ENCODE results near the gene SLC33A1. TPM values are rescaled to one million over a fixed set of nuclear protein-coding genes. Genes with fewer than 3 reads are reported as not detected.
"Not testable (repeated sequence)": the region's sequence is repeated elsewhere in the genome, so short reads cannot be mapped to it uniquely, and the experiment has no call there.

SLC33A1 gene
- total RNA-seq, 1 donor from 2014 or later: 53.6 TPM

DNA sequence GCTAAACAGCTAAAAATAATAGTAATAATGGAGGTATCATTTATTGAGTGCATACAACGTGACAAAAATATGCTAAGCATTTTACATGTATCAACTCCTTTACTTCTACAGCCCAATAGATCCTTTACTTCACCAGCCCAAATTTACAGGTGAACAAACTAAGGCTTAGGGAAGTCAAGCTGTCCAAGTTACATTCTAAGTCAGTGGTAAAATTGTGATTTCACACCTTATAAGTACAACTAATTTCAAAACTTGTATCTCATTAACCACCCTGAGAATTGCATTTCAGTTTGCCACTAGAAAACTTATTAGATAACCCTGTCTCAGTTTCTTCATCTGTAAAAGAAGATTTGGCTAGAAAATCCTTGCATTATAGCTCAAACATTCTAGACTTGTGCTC, 10.7 kb downstream of the SLC33A1 start:
- TF ChIP-seq, protein P1, sequence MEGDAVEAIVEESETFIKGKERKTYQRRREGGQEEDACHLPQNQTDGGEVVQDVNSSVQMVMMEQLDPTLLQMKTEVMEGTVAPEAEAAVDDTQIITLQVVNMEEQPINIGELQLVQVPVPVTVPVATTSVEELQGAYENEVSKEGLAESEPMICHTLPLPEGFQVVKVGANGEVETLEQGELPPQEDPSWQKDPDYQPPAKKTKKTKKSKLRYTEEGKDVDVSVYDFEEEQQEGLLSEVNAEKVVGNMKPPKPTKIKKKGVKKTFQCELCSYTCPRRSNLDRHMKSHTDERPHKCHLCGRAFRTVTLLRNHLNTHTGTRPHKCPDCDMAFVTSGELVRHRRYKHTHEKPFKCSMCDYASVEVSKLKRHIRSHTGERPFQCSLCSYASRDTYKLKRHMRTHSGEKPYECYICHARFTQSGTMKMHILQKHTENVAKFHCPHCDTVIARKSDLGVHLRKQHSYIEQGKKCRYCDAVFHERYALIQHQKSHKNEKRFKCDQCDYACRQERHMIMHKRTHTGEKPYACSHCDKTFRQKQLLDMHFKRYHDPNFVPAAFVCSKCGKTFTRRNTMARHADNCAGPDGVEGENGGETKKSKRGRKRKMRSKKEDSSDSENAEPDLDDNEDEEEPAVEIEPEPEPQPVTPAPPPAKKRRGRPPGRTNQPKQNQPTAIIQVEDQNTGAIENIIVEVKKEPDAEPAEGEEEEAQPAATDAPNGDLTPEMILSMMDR (IDR thresholded peaks at IDR 0.05; ENCODE audit: insufficient read depth, low read length, poor library complexity, severe bottlenecking): no peak
- H3K36me3 ChIP-seq (ENCODE audit: control insufficient read depth, insufficient read depth, low read length): no peaks in the 10 kb centered on the region
- no peak for DNase-seq (ENCODE audit: low read depth)
- H3K27me3 ChIP-seq (ENCODE audit: control insufficient read depth, insufficient read depth, low read length): no peaks in the 10 kb centered on the region
- no peak overlapping the region for H3K4me3 ChIP-seq (ENCODE audit: low read depth, low read length)

DNA sequence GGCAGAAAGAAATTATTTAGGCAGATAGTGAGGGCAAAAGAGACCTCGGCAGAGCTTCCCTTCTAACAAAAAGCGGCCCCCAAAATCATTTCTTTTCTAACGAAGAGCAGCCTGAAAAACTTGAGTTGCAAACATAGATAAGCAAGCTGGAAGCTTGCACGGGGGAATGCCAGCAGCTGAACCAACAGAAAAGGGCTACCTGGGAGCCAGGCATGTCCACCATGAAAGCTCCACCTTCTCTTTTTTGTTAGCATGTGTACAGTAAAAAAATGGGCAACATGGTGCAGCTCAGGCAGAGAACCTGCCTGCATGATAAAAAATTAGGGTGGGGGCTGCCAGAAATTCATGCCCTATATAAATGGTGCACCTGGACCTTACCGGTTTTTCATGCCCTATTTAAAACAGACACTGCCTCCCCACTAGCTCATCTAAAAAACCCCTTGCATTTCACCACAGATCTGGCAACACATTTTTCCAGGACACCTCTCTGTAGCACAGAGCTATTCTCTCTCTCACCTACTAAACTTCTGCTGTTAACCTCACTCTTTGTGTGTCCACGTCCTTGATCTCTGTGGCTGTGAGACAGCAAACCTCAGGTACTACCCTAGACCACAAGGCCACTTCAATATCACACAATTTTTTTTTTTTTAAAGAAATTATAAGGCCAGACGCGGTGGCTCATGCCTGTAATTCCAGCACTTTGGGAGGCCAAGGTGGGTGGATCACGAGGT, 18.7 kb downstream of the SLC33A1 start:
- DNase-seq (ENCODE audit: low read depth): no peak
- TF ChIP-seq, protein P1 (IDR thresholded peaks at IDR 0.05; ENCODE audit: insufficient read depth, low read length, poor library complexity, severe bottlenecking): no peak
- no peaks in the 10 kb centered on the region for H3K36me3 ChIP-seq (ENCODE audit: control insufficient read depth, insufficient read depth, low read length)
- H3K4me3 ChIP-seq (ENCODE audit: low read depth, low read length): no peak overlapping the region
- no peaks in the 10 kb centered on the region for H3K27me3 ChIP-seq (ENCODE audit: control insufficient read depth, insufficient read depth, low read length)

DNA sequence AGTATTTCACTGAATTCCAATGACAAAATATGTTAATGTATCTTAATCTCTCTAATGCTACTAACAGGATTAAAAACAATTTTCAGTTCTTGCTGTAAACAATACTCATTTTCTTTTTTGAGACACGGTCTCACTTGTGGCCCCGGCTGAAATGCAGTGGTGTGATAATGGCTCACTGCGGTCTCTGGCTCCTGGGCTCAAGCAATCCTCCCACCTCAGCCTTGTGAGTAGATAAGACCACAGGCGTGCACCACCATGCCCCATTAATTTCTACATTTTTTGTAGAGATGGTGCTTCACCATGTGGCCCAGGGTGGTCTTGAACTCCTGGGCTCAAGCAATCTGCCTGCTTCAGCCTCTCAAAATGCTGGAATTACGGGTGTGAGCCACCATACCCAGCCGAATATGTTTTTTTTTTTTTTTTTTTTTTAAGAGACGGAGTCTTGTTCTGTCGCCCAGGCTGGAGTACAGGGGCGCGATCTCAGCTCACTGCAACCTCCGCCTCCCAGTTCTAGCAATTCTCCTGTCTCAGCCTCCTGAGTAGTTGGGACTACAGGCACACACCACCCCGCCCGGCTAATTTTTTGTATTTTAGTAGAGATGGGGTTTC, 25.6 kb downstream of the SLC33A1 start:
- H3K36me3 ChIP-seq (ENCODE audit: control insufficient read depth, insufficient read depth, low read length); DNase-seq (ENCODE audit: low read depth); H3K27me3 ChIP-seq (ENCODE audit: control insufficient read depth, insufficient read depth, low read length); H3K4me3 ChIP-seq (ENCODE audit: low read depth, low read length): not testable (repeated sequence)

DNA sequence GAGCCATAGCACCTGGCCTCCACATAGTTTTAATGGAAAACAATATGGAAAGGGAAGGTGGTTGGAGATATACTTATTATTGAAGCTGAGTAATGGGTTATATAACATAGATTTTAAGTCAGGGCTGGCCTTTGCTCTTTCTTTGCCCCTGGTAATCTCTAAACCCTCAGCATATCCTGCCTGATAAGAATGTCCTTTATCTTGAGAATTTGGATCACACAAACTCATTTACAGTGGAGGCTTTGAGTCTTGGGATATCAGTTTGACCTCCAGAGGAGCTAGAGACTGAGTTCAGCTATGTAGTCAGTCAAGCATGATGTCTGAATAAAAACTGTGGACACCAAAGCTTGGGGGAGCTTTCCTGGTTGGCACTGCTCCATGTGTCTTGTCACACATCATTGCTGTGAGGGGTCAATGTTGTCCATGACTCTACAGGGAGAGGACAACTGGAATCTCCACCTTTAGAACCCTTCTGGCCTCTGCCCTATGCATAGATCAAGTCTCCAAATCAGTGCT, 39.1 kb downstream of the SLC33A1 start:
- H3K36me3 ChIP-seq (ENCODE audit: control insufficient read depth, insufficient read depth, low read length): no peaks in the 10 kb centered on the region
- no peak overlapping the region for H3K4me3 ChIP-seq (ENCODE audit: low read depth, low read length)
- H3K27me3 ChIP-seq (ENCODE audit: control insufficient read depth, insufficient read depth, low read length): no peaks in the 10 kb centered on the region
- TF ChIP-seq, protein P1 (IDR thresholded peaks at IDR 0.05; ENCODE audit: insufficient read depth, low read length, poor library complexity, severe bottlenecking): no peak
- DNase-seq (ENCODE audit: low read depth): no peak

DNA sequence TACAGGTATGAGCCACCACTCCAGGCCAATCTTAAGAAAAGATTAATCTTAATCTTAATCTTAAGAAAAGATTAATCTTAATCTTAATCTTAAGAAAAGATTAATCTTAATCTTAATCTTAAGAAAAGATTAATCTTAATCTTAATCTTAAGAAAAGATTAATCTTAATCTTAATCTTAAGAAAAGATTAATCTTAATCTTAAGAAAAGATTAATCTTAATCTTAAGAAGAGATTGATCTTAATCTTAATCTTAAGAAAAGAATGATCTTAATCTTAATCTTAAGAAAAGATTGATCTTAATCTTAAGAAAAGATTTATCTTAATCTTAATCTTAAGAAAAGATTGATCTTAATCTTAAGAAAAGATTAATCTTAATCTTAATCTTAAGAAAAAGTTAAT, 41.0 kb downstream of the SLC33A1 start:
- H3K4me3 ChIP-seq (ENCODE audit: low read depth, low read length); H3K27me3 ChIP-seq (ENCODE audit: control insufficient read depth, insufficient read depth, low read length); DNase-seq (ENCODE audit: low read depth); H3K36me3 ChIP-seq (ENCODE audit: control insufficient read depth, insufficient read depth, low read length): not testable (repeated sequence)

DNA sequence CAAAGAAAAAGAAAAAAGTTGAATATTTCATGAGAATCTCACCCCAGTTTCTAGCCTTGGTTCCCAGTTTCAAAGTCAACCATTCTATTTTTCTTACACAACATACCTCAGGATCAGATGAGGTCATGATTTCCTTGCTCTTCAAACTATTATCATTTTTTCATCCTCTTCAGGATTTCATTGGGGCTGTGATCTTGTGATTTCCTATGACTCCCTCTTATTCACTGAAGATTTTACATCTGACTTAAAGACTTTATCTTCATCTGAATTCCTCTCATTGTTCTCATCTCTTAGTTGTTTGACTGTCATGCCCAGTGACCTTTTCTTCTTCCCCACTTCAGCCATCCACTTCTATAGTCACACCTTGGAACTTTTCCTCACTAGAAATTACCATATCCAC, 45.0 kb downstream of the SLC33A1 start:
- H3K4me3 ChIP-seq (ENCODE audit: low read depth, low read length): no peak overlapping the region
- H3K36me3 ChIP-seq (ENCODE audit: control insufficient read depth, insufficient read depth, low read length): no peaks in the 10 kb centered on the region
- DNase-seq (ENCODE audit: low read depth): no peak
- TF ChIP-seq, protein P1 (IDR thresholded peaks at IDR 0.05; ENCODE audit: insufficient read depth, low read length, poor library complexity, severe bottlenecking): no peak
- no peaks in the 10 kb centered on the region for H3K27me3 ChIP-seq (ENCODE audit: control insufficient read depth, insufficient read depth, low read length)

DNA sequence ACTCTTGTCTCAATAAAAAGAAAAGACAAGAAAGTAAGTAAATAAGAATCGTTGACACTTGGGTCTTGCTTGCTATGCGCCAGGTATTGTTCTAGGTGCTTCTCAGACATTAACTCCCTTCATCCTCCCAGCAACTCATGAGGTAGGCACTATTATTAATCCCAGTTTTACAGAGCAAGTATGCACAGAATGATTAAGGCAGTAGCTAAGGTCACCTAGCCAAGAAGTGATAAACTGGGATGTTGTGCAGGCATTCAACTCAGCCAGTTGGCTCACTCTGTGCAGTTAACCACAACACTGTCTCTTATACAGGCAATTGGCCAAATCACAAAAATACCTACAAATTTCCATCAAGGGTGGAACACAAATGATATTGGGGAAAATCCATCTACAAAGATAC, 46.4 kb downstream of the SLC33A1 start:
- no peak overlapping the region for H3K4me3 ChIP-seq (ENCODE audit: low read depth, low read length)
- no peaks in the 10 kb centered on the region for H3K27me3 ChIP-seq (ENCODE audit: control insufficient read depth, insufficient read depth, low read length)
- H3K36me3 ChIP-seq (ENCODE audit: control insufficient read depth, insufficient read depth, low read length): no peaks in the 10 kb centered on the region
- no peak for DNase-seq (ENCODE audit: low read depth)
- TF ChIP-seq, protein P1 (IDR thresholded peaks at IDR 0.05; ENCODE audit: insufficient read depth, low read length, poor library complexity, severe bottlenecking): no peak

Data from kidney epithelial cell (primary cell).